Measurements from ENCODE around the gene F8. TPM values are rescaled to one million over a fixed set of nuclear protein-coding genes. Genes with fewer than 3 reads are reported as not detected.

F8 gene
- total and polyA plus RNA-seq, 10 of the 15 experiments (the other 5 are each of a cell fraction or from before 2014, with no cell fraction given), result 3.0 to 8.1 (median 5.1) TPM

DNA sequence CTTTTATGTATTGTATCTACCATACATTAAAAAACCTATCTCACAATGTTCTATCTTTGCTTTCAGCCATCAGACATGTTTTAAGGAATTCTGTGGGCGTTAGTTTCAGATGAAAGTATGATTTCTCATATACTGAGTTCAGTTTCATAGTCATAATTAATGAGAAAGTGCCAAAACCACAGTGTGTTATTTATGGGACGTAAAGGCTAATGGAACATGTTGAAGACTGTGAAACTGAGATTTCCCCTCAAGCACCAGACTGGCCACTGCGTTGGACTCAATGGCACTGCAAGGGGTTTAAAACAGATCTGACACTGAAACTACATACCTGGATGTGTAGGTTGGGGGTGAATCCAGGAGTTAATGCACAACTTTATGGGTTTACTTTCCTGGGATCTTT is 32.0 kb downstream of the F8 start (continued):
- TF ChIP-seq, protein P1, sequence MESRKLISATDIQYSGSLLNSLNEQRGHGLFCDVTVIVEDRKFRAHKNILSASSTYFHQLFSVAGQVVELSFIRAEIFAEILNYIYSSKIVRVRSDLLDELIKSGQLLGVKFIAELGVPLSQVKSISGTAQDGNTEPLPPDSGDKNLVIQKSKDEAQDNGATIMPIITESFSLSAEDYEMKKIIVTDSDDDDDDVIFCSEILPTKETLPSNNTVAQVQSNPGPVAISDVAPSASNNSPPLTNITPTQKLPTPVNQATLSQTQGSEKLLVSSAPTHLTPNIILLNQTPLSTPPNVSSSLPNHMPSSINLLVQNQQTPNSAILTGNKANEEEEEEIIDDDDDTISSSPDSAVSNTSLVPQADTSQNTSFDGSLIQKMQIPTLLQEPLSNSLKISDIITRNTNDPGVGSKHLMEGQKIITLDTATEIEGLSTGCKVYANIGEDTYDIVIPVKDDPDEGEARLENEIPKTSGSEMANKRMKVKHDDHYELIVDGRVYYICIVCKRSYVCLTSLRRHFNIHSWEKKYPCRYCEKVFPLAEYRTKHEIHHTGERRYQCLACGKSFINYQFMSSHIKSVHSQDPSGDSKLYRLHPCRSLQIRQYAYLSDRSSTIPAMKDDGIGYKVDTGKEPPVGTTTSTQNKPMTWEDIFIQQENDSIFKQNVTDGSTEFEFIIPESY (IDR thresholded peaks at IDR 0.05), result no peak
- TF ChIP-seq WRNIP1 (IDR thresholded peaks at IDR 0.05; ENCODE audit: borderline replicate concordance, low read depth, low read length), result no peak
- TF ChIP-seq MEF2B (IDR thresholded peaks at IDR 0.05; ENCODE audit: partially characterized antibody, poor library complexity, severe bottlenecking), result peak; percentile 31
- TF ChIP-seq, protein P2, sequence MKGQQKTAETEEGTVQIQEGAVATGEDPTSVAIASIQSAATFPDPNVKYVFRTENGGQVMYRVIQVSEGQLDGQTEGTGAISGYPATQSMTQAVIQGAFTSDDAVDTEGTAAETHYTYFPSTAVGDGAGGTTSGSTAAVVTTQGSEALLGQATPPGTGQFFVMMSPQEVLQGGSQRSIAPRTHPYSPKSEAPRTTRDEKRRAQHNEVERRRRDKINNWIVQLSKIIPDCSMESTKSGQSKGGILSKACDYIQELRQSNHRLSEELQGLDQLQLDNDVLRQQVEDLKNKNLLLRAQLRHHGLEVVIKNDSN (IDR thresholded peaks at IDR 0.05; ENCODE audit: borderline replicate concordance, extremely low read length, insufficient read depth, low read depth, low read length), result no peak
- peak; percentile 87 for TF ChIP-seq MTA2 (IDR thresholded peaks at IDR 0.05; ENCODE audit: low read depth)
- no peak for TF ChIP-seq STAT1 (conservative IDR thresholded peaks at IDR 0.05)
- no peak for TF ChIP-seq SRF (IDR thresholded peaks at IDR 0.05; ENCODE audit: low read depth in 2 of 2, low read length in 2 of 2)
- TF ChIP-seq, protein P3, sequence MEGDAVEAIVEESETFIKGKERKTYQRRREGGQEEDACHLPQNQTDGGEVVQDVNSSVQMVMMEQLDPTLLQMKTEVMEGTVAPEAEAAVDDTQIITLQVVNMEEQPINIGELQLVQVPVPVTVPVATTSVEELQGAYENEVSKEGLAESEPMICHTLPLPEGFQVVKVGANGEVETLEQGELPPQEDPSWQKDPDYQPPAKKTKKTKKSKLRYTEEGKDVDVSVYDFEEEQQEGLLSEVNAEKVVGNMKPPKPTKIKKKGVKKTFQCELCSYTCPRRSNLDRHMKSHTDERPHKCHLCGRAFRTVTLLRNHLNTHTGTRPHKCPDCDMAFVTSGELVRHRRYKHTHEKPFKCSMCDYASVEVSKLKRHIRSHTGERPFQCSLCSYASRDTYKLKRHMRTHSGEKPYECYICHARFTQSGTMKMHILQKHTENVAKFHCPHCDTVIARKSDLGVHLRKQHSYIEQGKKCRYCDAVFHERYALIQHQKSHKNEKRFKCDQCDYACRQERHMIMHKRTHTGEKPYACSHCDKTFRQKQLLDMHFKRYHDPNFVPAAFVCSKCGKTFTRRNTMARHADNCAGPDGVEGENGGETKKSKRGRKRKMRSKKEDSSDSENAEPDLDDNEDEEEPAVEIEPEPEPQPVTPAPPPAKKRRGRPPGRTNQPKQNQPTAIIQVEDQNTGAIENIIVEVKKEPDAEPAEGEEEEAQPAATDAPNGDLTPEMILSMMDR (IDR thresholded peaks at IDR 0.05 in 2 of 3, conservative IDR thresholded peaks at IDR 0.05 in 1 of 3; ENCODE audit: control insufficient read depth in 2 of 3, extremely low read depth in 1 of 3, insufficient read depth in 1 of 3, low read depth in 3 of 3, low read length in 3 of 3), result no peak
- TF ChIP-seq, protein P4, sequence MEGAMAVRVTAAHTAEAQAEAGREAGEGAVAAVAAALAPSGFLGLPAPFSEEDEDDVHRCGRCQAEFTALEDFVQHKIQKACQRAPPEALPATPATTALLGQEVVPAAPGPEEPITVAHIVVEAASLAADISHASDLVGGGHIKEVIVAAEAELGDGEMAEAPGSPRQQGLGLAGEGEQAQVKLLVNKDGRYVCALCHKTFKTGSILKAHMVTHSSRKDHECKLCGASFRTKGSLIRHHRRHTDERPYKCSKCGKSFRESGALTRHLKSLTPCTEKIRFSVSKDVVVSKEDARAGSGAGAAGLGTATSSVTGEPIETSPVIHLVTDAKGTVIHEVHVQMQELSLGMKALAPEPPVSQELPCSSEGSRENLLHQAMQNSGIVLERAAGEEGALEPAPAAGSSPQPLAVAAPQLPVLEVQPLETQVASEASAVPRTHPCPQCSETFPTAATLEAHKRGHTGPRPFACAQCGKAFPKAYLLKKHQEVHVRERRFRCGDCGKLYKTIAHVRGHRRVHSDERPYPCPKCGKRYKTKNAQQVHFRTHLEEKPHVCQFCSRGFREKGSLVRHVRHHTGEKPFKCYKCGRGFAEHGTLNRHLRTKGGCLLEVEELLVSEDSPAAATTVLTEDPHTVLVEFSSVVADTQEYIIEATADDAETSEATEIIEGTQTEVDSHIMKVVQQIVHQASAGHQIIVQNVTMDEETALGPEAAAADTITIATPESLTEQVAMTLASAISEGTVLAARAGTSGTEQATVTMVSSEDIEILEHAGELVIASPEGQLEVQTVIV (IDR thresholded peaks at IDR 0.05; ENCODE audit: borderline replicate concordance, partially characterized antibody), result no peak
- TF ChIP-seq, protein P5, sequence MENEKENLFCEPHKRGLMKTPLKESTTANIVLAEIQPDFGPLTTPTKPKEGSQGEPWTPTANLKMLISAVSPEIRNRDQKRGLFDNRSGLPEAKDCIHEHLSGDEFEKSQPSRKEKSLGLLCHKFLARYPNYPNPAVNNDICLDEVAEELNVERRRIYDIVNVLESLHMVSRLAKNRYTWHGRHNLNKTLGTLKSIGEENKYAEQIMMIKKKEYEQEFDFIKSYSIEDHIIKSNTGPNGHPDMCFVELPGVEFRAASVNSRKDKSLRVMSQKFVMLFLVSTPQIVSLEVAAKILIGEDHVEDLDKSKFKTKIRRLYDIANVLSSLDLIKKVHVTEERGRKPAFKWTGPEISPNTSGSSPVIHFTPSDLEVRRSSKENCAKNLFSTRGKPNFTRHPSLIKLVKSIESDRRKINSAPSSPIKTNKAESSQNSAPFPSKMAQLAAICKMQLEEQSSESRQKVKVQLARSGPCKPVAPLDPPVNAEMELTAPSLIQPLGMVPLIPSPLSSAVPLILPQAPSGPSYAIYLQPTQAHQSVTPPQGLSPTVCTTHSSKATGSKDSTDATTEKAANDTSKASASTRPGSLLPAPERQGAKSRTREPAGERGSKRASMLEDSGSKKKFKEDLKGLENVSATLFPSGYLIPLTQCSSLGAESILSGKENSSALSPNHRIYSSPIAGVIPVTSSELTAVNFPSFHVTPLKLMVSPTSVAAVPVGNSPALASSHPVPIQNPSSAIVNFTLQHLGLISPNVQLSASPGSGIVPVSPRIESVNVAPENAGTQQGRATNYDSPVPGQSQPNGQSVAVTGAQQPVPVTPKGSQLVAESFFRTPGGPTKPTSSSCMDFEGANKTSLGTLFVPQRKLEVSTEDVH (IDR thresholded peaks at IDR 0.05; ENCODE audit: low read depth, partially characterized antibody), result no peak
- TF ChIP-seq, protein P6, sequence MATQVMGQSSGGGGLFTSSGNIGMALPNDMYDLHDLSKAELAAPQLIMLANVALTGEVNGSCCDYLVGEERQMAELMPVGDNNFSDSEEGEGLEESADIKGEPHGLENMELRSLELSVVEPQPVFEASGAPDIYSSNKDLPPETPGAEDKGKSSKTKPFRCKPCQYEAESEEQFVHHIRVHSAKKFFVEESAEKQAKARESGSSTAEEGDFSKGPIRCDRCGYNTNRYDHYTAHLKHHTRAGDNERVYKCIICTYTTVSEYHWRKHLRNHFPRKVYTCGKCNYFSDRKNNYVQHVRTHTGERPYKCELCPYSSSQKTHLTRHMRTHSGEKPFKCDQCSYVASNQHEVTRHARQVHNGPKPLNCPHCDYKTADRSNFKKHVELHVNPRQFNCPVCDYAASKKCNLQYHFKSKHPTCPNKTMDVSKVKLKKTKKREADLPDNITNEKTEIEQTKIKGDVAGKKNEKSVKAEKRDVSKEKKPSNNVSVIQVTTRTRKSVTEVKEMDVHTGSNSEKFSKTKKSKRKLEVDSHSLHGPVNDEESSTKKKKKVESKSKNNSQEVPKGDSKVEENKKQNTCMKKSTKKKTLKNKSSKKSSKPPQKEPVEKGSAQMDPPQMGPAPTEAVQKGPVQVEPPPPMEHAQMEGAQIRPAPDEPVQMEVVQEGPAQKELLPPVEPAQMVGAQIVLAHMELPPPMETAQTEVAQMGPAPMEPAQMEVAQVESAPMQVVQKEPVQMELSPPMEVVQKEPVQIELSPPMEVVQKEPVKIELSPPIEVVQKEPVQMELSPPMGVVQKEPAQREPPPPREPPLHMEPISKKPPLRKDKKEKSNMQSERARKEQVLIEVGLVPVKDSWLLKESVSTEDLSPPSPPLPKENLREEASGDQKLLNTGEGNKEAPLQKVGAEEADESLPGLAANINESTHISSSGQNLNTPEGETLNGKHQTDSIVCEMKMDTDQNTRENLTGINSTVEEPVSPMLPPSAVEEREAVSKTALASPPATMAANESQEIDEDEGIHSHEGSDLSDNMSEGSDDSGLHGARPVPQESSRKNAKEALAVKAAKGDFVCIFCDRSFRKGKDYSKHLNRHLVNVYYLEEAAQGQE (IDR thresholded peaks at IDR 0.05; ENCODE audit: low read depth, low read length), result no peak
- TF ChIP-seq TCF12 (IDR thresholded peaks at IDR 0.05; ENCODE audit: low read depth, low read length), result no peak
